Measurements from ENCODE around the gene NSG1.
"Not testable (repeated sequence)": the region's sequence is repeated elsewhere in the genome, so short reads cannot be mapped to it uniquely, and the experiment has no call there.

Gene NSG1

GRCh38 chr4:4417886-4418285 is 31.0 kb downstream of the NSG1 start:
- no peak for DNase-seq

GRCh38 chr4:4418676-4419390 is 31.9 kb downstream of the NSG1 start:
- DNase-seq: no peak

DNA sequence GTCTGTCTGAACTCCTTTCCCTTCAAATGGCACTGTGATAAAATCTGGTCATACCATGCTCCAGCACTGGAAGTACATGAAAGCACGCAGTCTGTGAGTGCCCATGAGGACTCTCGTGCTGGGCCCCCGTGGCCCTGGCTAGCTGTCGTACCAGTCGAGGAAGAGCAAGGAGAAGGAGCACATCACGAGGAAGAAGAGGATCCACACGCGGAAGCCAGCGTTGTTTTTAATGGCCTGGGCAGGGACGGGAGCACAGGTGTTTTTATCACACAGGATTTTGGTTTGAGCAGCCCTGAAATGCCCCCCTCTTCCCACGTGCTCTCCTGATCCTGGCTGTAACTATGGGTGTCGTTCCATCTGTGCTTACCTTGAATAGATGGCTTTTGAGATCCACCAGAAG is 33.0 kb downstream of the NSG1 start:
- DNase-seq: no peak

- DNase-seq: no peak
Measured at GRCh38 chr4:4420421-4420820, 33.5 kb downstream of the NSG1 start.

DNA sequence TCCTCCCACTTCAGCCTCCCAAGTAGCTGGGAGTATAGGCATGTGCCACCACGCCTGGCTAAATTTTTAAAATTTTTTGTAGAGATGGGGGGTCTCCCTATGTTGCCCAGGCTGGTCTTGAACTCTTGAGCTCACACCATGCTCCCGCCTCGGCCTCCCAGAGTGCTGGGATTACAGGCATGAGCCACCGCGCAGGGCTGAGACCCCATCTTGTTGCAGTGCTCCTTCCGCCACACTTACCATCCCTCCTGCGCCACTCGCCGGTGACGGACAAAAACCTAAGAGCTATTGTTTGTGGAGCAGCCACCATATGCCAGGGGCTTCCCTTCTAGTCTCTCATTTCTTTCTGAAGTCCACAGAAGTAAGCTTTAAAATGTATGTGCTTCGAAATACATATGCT is 34.5 kb downstream of the NSG1 start:
- no peak for DNase-seq

GRCh38 chr4:4422117-4422516 is 35.2 kb downstream of the NSG1 start:
- not testable (repeated sequence) for DNase-seq

GRCh38 chr4:4422856-4423499 is 36.1 kb downstream of the NSG1 start:
- no peak for DNase-seq

DNA sequence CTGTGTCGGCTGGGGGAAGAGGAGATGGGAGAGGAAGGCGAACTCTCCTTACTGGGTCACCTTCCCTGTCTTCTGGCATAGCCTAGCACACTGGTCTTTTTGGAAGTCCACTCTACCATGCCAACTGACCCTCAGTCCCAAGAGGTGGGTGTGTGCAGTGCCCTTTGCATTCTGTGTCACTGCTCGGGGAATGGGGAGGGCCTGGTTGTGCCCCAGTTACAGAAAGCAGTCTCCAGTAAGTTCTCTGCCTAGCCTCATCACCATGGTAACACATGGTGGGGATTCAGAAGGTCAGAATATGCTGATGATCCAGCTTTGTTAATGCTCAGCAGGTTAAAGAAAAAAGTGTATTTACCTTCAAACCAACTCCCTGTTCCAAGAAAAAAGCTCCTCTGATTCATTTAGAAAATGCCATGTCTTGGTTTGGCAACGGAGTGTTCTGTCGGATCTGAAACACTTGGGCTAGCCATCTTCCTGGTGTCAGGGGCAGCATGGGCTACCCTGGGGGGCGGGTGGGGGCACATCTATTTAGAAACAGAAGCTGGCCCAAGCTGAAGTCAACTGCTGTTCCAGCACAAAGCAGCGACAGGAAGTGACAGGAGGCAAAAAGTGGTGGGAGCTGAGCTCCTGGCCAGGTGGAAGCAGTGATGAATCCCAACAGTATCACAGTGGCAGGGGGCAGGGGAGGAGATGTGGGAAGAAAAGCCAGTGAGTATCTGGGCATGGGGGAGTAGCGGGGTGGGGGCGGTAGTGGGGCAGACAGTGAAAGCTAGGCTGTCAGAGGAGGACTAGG is 37.0 kb downstream of the NSG1 start:
- no peak for DNase-seq

- DNase-seq: no peak
Measured at GRCh38 chr4:4424499-4425115, 37.7 kb downstream of the NSG1 start.

DNA sequence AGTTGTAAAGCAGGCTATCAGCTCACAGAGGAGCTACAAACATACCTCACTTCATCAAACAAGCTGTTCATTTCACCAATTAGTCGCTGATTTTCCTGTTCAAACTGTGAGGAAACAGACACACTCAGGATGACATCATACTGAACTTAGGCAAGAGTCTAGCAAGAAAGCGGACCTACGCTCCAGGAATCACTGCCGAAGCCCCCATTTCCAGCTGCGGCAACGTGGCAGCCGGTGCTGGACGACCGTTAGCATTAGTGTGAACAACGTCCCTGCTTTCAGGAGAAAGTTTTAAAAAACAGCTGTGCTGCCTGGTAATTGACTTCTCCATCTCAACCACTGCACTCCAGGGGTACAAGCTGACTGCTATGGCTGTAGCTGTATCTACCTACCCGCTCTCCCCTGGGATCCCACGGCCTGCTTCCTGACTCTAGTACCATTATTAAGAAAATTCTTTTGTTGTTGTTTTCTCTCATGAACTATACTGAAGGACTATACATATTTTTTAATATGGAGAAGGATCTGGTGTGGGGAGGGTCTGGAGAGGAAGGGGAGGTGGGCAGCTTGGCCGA is 38.3 kb downstream of the NSG1 start:
- no peak for DNase-seq

GRCh38 chr4:4425696-4426095 is 38.8 kb downstream of the NSG1 start:
- no peak for DNase-seq

GRCh38 chr4:4426511-4427120 is 39.7 kb downstream of the NSG1 start:
- DNase-seq: no peak

GRCh38 chr4:4427121-4427870 is 40.4 kb downstream of the NSG1 start:
- no peak for DNase-seq

DNA sequence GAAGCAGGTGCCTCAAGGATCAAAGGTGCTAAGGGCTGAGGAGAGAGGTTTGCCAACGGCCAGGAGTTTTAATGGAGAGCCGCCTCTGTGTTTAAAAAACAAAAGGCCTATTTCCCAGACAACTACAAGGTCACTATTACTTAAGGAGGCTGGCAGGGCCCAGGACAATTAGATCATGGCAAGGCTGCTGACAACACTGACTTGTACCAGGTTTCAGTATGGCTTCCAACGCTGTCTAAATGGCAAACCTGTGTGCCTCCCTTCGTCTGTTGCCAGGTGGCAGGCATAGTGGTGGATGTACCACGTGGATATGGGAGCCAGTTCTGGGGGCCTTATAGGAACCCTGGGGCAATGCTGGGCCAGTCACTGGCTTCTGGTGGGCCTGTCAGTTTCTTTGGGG is 41.0 kb downstream of the NSG1 start:
- DNase-seq: no peak

GRCh38 chr4:4428966-4429875 is 42.3 kb downstream of the NSG1 start:
- DNase-seq: no peak

GRCh38 chr4:4430492-4431195 is 43.7 kb downstream of the NSG1 start:
- peak; percentile 56 for DNase-seq

- no peak for DNase-seq
Measured at GRCh38 chr4:4432341-4433125, 45.6 kb downstream of the NSG1 start.

- DNase-seq: no peak
Measured at GRCh38 chr4:4433941-4434340, 47.0 kb downstream of the NSG1 start.

- DNase-seq: no peak
Measured at GRCh38 chr4:4436244-4436823, 49.4 kb downstream of the NSG1 start.

All from amniotic stem cell (primary cell).